HG03045 (cell line): Measurements from ENCODE around the gene PCAT6.
A peak's percentile ranks its signal among the peaks of the same experiment; 100 is the strongest.
"Not testable (repeated sequence)": the region's sequence is repeated elsewhere in the genome, so short reads cannot be mapped to it uniquely, and the experiment has no call there.

ENCODE experiments used
- ATAC-seq: cut with Tn5 transposase; IDR thresholded peaks from one replicate; pipeline ENCODE4 v1.9.1; 2021; ENCODE audit warnings: mild to moderate bottlenecking, moderate library complexity; ENCODE audit not compliant: unreplicated experiment

The PCAT6 gene

DNA sequence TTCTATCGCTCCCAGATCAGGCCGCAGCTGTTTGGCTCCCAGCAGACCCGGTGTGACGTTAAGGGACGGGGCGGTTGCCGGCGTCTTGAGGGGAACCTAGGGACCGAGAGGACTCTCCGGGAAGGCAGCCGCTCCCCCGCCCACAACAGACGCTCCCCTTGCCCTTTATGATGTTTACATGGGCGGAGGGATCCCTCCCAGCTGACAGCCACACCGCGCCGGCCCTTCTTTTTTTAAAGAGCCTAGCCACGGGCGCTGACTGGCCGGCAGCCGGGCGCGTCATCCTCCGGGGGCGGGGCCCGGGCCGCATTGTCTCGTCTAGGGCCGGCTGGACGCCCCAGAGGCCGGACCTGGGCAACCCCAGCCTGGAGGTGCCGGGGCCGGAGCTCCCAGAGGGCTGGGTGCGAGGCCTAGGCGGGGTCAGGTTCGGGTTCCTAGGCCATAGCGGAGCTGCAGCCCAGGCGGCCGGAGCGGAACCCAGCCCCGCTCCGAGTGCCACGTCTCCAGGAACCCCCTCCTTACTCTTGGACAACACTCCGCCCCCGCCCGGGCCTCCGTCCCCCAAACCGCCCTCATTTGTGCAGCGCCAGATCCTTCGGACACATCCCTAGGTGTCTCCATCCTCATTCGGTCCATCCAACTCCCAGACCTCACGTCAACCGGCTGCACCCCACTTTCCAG lies at the start of gene PCAT6:
Gene PCAT6, plus strand, starts transcription at position 340 of the 681 bp plus-strand sequence.
- peak; percentile 75 for ATAC-seq

DNA sequence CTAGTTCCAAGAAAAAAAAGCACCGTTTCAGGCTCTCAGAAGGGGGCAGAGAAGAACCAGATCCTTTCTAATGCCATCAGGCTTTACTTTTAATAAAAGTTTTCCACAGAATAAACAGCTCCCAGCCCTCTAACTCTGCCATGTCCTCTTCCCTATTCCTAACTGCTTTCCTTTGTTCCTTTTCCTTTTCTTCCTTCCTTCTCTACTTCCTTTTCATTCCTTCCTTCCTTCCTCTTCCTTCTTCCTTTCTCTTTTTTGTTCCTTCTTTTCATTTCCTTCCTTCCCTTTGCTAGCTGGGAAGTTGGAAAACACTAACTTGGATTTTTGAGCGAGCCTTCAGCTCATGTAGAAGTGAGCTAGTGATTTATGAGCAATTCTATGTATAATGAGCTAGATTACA lies 48.7 kb upstream of the PCAT6 start:
- ATAC-seq, result no peak

DNA sequence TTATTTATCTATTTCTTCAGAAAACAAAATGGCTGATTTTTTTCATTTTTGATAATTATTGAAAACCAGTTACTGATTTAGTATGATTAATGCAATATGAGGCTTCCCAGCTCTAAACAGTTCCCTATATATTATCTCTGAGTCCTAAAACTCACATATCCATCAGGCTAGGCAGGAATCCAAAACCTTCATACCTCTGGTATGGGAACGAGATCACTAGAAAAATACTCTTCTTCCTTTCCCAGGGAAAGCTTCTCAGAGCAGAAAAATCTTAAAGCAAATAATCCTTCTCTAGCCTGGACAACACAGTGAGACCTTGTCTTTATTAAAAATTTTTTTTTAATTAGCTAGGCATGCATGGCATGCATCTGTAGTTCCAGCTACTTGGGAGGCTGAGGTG lies 45.0 kb upstream of the PCAT6 start:
- ATAC-seq, result no peak

DNA sequence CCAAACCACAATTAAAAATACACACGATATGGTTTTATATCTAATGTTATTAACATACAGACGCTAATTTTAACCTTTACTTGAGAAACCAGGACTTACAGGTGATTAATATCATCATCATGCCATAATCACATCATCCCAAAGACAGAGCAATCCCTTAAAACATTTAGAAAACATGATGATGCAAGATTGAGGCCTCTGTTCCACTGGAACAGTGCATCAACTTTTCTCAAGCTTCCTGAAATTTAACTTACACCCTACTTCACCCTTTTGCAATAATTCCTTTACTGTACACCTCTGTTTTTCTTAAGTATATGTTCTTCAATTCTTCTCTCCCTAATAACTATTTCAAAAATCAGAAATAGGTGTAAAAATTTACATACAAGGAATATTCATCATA lies 40.6 kb upstream of the PCAT6 start:
- ATAC-seq, result no peak

DNA sequence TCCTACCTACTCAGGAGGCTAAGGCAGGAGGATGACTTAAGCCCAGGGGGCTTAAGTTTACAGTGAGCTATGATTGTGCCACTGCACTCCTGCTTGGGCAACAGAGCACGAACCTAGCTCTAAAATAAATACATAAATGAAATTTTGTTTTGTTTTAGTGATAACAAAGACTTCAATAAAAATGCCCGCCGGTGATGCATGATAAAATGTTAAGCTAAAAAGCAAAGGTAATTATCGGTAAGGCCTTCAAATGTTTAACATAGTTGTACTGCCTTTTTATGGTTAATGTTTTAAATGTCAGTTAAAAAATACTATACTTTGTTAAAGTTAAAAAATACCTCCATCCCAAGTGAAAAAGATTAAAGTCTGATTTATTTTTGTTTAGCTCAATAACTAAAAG lies 29.6 kb upstream of the PCAT6 start:
- no peak for ATAC-seq

DNA sequence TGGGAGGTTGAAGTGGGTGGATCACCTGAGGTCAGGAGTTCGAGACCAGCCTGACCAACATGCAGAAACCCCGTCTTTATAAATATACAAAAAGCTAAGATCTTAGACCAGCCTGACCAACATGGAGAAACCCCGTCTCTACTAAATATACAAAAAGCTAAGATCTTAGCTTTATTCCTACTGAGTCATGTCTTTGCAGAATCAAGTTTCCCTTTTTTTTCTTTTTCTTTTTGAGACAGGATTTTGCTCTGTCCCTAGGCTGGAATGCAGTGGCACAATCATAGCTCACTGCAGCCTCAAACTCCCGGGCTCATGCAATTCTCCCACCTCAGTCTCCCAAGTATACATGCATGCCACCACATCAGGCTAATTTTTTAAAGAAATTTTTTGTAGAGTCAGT lies 23.9 kb upstream of the PCAT6 start:
- no peak for ATAC-seq

DNA sequence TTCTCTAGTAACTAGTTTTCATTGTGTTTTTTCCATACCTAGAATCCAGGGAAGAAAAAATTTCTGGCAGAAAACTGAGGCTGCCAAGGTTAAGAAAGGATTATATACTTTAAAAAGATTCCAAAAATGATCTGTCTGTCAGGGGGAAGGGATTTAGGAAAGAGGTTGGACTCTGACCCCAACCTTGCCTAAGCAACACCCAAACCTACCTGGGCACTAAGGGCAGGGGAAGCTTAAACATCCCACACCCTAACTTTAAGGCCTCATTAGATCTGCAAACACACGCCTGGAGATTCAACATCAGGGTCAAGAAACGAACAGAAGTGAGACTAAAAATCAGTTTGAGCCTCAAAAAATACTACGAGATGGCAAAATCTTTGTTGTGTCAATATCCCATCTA lies 22.0 kb upstream of the PCAT6 start:
- ATAC-seq, result no peak

DNA sequence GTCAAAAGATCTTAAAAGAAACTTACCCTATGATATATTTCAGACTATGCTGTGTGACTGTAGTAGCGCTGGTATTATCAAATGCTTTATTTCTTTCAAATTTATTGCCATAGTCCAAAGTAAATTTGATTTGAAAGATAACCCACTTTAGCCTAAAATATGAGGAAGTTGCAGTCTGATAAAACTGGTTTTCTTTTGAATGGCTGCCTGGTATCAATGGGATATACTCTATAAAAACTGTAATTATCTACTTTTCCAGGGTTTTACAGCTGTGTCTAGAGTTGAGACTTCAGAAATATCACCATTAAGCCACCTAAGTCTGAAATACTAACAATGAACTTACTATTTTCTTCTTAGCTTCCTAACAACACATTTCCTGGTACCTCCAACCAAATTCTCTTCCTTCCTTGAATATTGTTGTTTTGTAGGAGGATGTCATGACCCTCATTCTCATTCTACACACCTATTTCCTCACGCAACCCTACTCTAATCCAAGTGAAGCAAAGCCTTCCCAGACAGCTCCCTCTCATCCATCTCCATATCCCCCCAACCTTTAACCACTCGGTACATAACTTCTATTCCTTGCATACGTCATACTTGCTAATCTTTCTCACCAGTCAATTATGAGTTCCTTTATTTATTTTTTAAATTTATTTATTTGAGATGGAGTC lies 19.5 kb upstream of the PCAT6 start:
- no peak for ATAC-seq

DNA sequence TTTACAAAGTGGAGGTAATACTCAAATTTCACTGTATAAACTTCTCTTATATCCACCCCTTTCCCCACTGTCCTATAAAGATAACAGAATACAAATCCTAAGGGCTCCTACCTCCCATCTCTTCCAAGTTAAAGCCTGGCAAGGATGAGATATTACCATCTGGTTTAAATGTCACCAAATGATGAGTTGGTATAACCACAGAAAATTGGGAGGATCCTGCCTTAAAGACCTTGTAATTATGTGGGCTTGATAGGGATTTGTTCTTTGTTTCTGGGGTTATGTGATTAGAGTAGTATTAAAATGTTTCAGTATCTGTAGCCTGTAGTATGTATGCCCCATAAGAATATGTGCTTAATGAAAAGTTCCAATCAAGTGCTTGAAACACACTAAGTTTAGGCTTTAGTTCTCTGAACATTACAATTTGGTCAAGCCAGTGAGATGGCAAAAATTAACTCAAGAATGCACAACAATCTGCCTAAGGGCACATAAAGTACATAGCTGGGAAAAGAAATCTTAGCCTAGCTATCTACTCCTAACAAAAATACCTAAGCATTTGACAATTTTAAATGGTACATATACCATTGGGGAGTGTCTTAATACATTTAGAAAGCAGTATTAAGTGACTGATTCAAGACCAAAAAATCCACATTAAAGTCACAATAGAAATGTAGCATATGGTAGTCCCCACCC lies 16.6 kb upstream of the PCAT6 start:
- no peak for ATAC-seq

DNA sequence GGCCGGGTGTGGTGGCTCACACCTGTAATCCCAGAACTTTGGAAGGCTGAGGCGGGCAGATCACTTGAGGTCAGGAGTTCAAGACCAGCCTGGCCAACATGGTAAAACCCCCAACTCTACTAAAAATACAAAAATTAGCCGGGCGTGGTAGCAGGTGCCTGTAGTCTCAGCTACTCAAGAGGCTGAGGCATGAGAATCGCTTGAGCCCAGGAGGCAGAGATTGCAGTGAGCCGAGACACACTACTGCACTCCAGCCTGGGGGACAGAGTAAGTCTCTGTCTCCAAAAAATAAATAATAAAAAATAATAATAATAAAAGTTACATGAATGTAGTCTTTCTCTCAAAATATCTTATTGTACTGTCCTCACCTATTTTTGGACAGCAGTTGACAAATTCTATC lies 15.8 kb upstream of the PCAT6 start:
- not testable (repeated sequence) for ATAC-seq

DNA sequence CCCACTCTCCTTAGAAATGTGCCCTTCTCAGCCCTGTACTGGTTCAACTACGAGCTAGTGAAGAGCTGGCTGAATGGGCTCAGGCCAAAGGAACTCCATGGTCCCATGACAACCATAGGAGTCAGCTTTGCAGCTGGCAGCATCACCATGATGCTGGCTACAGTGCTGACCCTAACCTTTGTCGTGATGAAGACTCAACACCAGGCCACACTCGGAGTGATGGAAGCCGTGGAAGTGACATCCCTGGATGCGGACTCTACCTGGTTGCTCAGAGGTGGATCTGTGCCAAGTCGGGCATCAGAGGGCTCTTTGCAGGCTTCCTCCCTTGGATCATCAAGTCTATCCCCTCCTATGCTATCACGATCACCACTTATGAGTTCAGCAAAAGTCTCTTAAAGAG lies 14.1 kb upstream of the PCAT6 start:
- no peak for ATAC-seq

DNA sequence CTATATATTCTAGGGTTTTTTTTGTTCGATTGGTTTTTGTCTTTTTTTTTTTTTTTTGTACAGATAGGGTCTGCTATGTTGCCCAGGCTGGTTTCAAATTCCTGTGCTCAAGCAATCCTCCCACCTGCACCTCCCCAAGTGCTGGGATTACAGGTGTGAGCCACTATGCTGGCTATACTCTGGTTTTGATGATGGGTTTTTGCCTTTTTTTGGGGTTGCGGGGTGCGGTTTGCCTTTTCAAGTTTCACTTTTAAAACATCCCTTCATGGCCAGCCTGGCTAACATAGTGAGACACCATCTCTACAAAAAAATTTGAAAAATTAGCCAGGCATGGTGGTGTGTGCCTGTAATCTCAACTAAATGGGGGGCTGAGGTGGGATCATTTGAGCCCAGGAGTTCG lies 12.5 kb upstream of the PCAT6 start:
- ATAC-seq, result no peak

DNA sequence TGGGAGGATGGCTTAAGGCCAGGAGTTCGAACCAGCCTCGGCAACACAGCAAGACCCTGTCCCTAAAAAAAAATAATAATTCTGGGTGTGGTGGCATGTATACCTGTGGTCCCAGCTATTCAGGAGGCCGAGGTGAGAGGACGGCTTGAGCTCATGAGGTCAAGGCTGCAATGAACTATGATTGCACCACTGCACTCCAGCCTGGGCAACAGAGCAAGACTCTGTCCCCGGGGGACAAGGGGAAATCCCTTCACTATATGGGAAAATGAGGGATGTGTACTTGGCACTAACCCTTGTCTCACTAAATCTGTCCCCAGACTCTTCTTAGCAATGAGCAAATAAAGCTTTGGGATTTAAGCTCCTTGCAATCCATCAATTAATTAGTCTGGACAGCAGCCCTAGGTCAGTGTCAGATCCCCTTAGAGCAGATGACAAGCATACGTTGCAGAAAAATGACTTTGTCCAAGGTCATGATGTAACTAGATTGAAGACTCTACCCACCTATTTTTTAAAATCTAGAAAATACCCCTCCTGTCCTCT lies 11.9 kb upstream of the PCAT6 start:
- ATAC-seq, result no peak

DNA sequence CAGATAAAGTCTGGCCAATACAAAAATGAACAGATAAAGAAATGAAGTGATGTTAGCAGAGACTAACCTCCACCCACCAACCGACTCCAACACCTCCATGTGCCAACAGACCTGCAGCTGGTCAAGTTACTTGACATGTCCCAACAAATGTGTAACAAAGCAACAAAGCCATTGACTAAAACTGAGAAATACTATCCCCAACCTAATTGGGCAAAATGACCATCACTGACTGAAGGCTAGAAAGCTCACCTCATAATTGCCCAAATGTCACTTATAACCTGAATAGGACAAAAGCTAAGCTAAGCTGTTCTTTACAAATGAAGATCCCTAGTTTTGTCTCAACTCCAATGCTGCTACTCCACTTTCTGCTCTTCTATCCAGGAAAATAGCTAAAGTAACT lies 10.0 kb upstream of the PCAT6 start:
- ATAC-seq, result no peak

DNA sequence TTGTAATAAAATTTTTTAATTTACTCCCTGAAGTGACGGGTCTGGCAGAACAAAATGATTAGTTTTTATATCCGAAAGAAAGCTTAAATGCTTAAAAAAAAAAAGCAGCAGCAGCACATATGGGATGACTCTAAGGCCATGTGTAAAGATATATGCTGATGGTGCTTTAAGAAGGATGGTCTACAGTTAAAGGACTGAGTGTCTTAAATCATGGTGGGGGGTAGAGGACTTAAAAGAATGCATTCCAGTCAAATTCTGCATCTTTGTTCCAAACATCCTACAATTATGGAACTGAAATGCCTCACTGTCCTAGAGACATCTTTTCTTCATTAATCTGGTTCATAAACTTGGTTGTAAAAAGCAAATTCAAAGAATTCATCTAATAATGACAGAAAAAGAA lies 9.6 kb upstream of the PCAT6 start:
- ATAC-seq, result no peak

DNA sequence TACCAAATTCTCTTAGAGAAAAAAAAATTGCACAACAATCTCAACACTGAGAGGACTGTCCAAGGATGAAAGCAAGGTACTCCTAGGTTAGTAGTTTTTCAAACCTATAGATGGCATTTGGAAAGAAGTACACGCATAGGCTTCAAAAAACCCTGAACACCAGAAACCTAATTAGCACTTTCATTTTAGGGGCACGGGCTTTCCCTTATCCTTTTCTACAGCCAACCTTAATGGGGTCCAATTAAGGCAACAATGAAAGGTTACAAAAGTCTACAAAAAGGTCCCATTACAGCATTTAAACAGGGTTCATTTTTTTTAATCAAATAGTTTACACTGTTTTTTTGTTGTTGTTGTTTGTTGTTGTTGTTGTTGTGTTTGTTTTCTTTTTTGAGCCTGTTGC lies 8.7 kb upstream of the PCAT6 start:
- ATAC-seq, result no peak

DNA sequence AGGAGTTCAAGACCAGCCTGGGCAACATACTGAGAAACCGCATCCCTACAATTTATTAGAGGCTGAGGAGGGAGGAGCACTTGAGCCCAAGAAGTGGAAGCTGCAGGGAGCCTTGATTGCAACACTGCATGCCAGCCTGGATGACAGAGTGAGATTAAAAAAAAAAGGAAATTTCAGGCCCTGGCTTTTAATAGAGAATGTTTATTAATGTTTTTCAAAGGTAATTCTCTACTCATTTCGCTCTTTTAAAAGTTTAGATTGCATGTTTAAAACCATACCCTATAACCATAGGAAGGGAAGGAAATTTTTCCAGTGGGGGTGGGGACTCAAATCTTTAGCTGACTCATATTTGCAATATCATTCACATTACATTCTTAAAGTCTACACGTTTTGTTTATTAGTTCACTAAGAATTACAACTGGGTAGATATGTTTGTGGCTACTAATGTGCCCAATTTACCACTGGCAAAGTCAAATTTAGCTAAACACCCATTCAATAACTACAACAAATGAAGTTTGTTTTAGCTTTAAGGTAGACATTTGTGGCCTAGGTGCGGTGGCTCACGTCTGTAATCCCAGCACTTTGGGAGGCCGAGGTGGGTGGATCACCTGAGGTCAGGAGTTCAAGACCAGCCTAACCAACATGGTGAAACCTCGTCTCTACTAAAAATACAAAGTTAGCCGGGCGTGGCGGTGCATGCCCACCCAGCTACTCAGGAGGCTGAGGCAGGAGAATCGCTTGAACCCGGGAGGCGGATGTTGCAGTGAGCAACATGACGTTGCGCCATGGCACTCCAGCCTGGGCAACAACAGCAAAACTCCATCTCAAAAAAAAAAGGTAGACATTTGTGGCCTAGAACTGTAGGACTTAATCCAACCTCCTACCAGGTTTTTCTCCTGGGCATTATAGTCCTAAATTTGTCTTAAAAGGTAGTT lies 7.5 kb upstream of the PCAT6 start:
- ATAC-seq, result no peak

DNA sequence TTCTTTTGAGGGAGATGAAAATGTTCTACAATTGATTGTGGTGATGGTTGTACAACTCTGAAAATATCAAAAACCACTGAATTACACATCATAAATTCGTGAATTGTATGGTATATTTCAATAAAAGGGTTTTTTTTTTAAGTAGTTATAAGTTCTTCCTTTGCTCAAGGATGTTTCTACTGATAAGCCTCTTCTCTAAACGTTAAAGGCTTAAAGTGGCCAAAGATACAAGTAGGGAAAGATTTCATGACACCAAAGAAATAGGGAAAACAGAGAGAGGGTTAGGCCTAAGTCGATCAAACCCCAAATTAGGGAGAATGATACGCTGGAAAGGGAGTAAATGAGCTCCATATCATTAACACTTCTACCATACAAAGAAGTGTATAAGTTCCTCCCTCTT lies 6.6 kb upstream of the PCAT6 start:
- ATAC-seq, result no peak

DNA sequence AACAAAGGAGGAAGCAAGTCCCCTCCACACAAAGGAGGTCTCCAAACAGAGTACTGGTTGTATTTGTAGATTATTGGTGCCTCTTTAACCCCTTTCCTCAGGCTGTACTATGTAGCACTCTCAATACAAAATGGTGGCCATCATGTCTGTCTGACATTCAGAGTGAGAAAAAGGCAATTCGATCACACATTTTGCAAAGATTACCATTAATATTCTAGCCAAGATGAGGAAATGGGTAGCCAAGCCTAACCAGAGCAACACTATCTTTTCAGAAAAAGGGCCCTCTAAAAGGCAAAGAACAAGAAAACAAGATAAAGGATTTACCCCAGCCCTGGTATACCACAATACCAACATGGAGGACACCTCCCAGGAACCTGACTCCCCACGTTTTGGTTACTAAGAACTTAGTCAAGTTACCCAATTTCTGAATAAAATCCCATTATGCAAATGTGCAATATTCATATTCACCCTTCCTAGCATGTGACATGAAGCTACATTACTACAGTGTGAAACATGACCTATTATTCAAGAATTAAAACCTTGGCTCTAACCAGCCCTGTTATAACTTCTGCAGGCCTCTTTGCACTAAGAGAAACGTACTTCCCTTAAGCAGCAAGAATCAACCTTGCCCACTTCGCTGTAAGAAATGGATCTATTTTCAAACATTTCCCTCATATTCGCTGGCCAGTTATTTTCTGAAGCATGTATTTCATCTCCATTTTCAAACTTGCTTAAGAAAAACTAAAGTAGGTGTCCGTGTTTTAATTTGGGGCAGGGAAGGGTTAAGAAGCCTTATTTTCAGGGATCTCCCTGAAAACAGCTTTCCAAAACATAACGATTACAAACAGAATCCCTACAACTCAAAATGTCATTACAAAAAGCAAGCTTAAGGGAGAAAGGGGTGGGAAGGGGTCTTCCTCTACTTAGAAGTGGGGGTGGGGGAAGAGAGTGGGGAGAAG lies 4.6 kb upstream of the PCAT6 start:
- no peak for ATAC-seq
